Kidney (tissue), 14 donors: ENCODE data around the gene FDXR. TPM values are rescaled to one million over a fixed set of nuclear protein-coding genes. Genes with fewer than 3 reads are reported as not detected.

Source experiments
- DNase-seq, 5 donors: peaks; one replicate each; pipeline ENCODE4 v3.0.0-alpha.2; 2013 to 2020
- FAIRE-seq: peaks from 2 replicates; lab custom pipeline; 2012; peaks lifted over from hg19 to GRCh38; lab: Jason Lieb, UNC
- H3K27ac ChIP-seq, 2 donors: one replicate each; pipeline ENCODE4 v1.7.0; 2013; ENCODE audit warnings: low read depth in 2 of 2, low read length in 2 of 2, inconsistent platforms in 1 of 2
- H3K27me3 ChIP-seq: one replicate; pipeline ENCODE4 v1.7.1; 2013; ENCODE audit warnings: low read length, inconsistent platforms; ENCODE audit not compliant: control insufficient read depth, insufficient read depth
- H3K36me3 ChIP-seq, 3 donors: one replicate each; pipeline versions ENCODE4 v1.7.0 to v1.7.1; 2013; ENCODE audit warnings: low read length in 3 of 3, control low read depth in 1 of 3, inconsistent platforms in 1 of 3; ENCODE audit not compliant: insufficient read depth in 3 of 3, control insufficient read depth in 2 of 3
- H3K4me1 ChIP-seq, 3 donors: one replicate each; pipeline versions ENCODE4 v1.7.0 to v1.7.1; 2013; ENCODE audit warnings: low read length in 3 of 3, inconsistent platforms in 1 of 3, low read depth in 1 of 3; ENCODE audit not compliant: control insufficient read depth in 2 of 3, insufficient read depth in 2 of 3
- H3K4me3 ChIP-seq, 3 donors: one replicate each; pipeline versions ENCODE4 v1.7.0 to v1.8.1; 2013; ENCODE audit warnings: low read length in 3 of 3, control low read depth in 1 of 3, inconsistent platforms in 1 of 3
- H3K9ac ChIP-seq, 3 donors: one replicate each; pipeline versions ENCODE4 v1.7.0 to v1.7.1; 2013; ENCODE audit warnings: low read length in 3 of 3, control low read depth in 1 of 3, inconsistent platforms in 1 of 3
- H3K9me3 ChIP-seq, 3 donors: one replicate each; pipeline versions ENCODE4 v1.7.0 to v1.7.1; 2013; ENCODE audit warnings: low read length in 3 of 3, control low read depth in 1 of 3, inconsistent platforms in 1 of 3; ENCODE audit not compliant: control insufficient read depth in 2 of 3, insufficient read depth in 1 of 3
- CTCF ChIP-seq: IDR thresholded peaks from 3 replicates; pipeline ENCODE4 v1.5.1; 2012; ENCODE audit warnings: mild to moderate bottlenecking, moderate library complexity, borderline replicate concordance; ENCODE audit not compliant: insufficient read depth; ENCODE audit errors: extremely low read depth
- intact Hi-C: fragments of 100-400 bp; cut with DNase I; formaldehyde crosslinking; loops from one replicate; pipeline ENCODE4 v1.11.1; 2022
- polyA plus RNA-seq: library from polyadenylated mRNA; stranded (reverse); fragments of 350-450 nt; fragmentation: Illumina TruSeq; extraction: RNeasy Lipid Tissue Mini Kit (QIAGEN cat#74804); gene quantifications from one replicate; pipeline ENCODE4 v1.2.3, GENCODE V29; 2014; ENCODE audit warnings: low read depth, low replicate concordance; ENCODE audit not compliant: insufficient read depth
- total RNA-seq: library from RNA; stranded (reverse); fragmentation: NEBNext Ultra II Directional; extraction: Animal tissue kit (Norgen Biotek cat#: 25700); gene quantifications from one replicate; pipeline ENCODE4 v1.2.1, GENCODE V29; 2021
- donor health status: control.
- donor health status: control.
- donor health status: control.
- donor health status: control.
- donor health status: control.
- donor health status: DM: yes; HTN: yes; CAD: no.
- donor health status: Normal renal cell carcinoma (clear cell type).

The FDXR gene
- total and polyA plus RNA-seq, 2 donors from 2014 or later = 9.0 to 15.2 TPM

- TF ChIP-seq CTCF = no peak
- no peak overlapping the region for H3K9ac ChIP-seq
- intact Hi-C loops = no loop called here
- no peak overlapping the region for H3K4me3 ChIP-seq
- no peak overlapping the region for H3K27ac ChIP-seq
- H3K36me3 ChIP-seq = no peaks in the 10 kb centered on the region
- no peaks in the 10 kb centered on the region for H3K9me3 ChIP-seq
- H3K27me3 ChIP-seq = peaks cover 28% of the 10 kb centered on the region
- DNase-seq (no peak), FAIRE-seq (no peak)
- no peaks in the 10 kb centered on the region for H3K4me1 ChIP-seq
Observed at GRCh38 chr17:74856112-74856511, 16.7 kb downstream of the FDXR start.

- Histone ChIP-seq H3K4me3 (no peak overlapping the region), H3K27me3 (peaks cover 30% of the 10 kb centered on the region), H3K4me1 (no peaks in the 10 kb centered on the region), H3K9ac (no peak overlapping the region), H3K36me3 (no peaks in the 10 kb centered on the region), H3K27ac (no peak overlapping the region), H3K9me3 (no peaks in the 10 kb centered on the region)
- no peak for TF ChIP-seq CTCF
- intact Hi-C loops = no loop called here
- FAIRE-seq (no peak), DNase-seq (no peak)
Observed at GRCh38 chr17:74855323-74855722, 17.5 kb downstream of the FDXR start.

GRCh38 chr17:74854792-74855191, 18.0 kb downstream of the FDXR start:
- FAIRE-seq (no peak), DNase-seq (no peak)
- no peak overlapping the region for H3K4me3 ChIP-seq
- no peaks in the 10 kb centered on the region for H3K36me3 ChIP-seq
- H3K4me1 ChIP-seq = no peaks in the 10 kb centered on the region
- H3K27ac ChIP-seq = no peak overlapping the region
- H3K27me3 ChIP-seq = peaks cover 27% of the 10 kb centered on the region
- H3K9me3 ChIP-seq = no peaks in the 10 kb centered on the region
- no peak overlapping the region for H3K9ac ChIP-seq
- intact Hi-C loops = no loop called here
- no peak for TF ChIP-seq CTCF

- TF ChIP-seq CTCF = no peak
- H3K4me1 ChIP-seq = no peaks in the 10 kb centered on the region
- H3K4me3 ChIP-seq = no peak overlapping the region
- no peak for DNase-seq
- peaks cover 20% of the 10 kb centered on the region for H3K27me3 ChIP-seq
- intact Hi-C loops = no loop called here
- no peaks in the 10 kb centered on the region for H3K9me3 ChIP-seq
- no peak overlapping the region for H3K27ac ChIP-seq
- H3K9ac ChIP-seq = no peak overlapping the region
- H3K36me3 ChIP-seq = no peaks in the 10 kb centered on the region
- no peak for FAIRE-seq
Observed at GRCh38 chr17:74853669-74854068, 19.1 kb downstream of the FDXR start.
